ENCODE data around the gene PDE8B.

The PDE8B gene

GRCh38 chr5:77186652-77187370, 23.7 kb upstream of the PDE8B start:
- no peak for DNase-seq (ENCODE audit: low spot score)

GRCh38 chr5:77189421-77189820, 21.1 kb upstream of the PDE8B start:
- DNase-seq (ENCODE audit: low spot score): no peak

- no peak for DNase-seq (ENCODE audit: low spot score)
Observed at GRCh38 chr5:77192441-77193050, 17.9 kb upstream of the PDE8B start.

GRCh38 chr5:77194762-77195161, 15.7 kb upstream of the PDE8B start:
- no peak for DNase-seq (ENCODE audit: low spot score)

GRCh38 chr5:77197840-77198554, 12.5 kb upstream of the PDE8B start:
- no peak for DNase-seq (ENCODE audit: low spot score)

- DNase-seq (ENCODE audit: low spot score): no peak
Observed at GRCh38 chr5:77200663-77201062, 9.8 kb upstream of the PDE8B start.

GRCh38 chr5:77202145-77202544, 8.3 kb upstream of the PDE8B start:
- DNase-seq (ENCODE audit: low spot score): no peak

GRCh38 chr5:77204967-77205366, 5.5 kb upstream of the PDE8B start:
- DNase-seq (ENCODE audit: low spot score): no peak

- no peak for DNase-seq (ENCODE audit: low spot score)
Observed at GRCh38 chr5:77208507-77209163, 1.8 kb upstream of the PDE8B start.

GRCh38 chr5:77209495-77210090, 887 bp upstream of the PDE8B start:
- DNase-seq (ENCODE audit: low spot score): no peak

- peak; percentile 55 for DNase-seq (ENCODE audit: low spot score)
Observed at GRCh38 chr5:77210964-77211690, 647 bp downstream of the PDE8B start.

GRCh38 chr5:77211691-77212047, 1.2 kb downstream of the PDE8B start:
- DNase-seq (ENCODE audit: low spot score): no peak

GRCh38 chr5:77213601-77214000, 3.1 kb downstream of the PDE8B start:
- DNase-seq (ENCODE audit: low spot score): no peak

GRCh38 chr5:77214151-77214550, 3.7 kb downstream of the PDE8B start:
- DNase-seq (ENCODE audit: low spot score): no peak

- no peak for DNase-seq (ENCODE audit: low spot score)
Observed at GRCh38 chr5:77218263-77218662, 7.8 kb downstream of the PDE8B start.

- DNase-seq (ENCODE audit: low spot score): no peak
Observed at GRCh38 chr5:77221115-77221514, 10.6 kb downstream of the PDE8B start.

- no peak for DNase-seq (ENCODE audit: low spot score)
Observed at GRCh38 chr5:77222722-77223121, 12.2 kb downstream of the PDE8B start.

GRCh38 chr5:77223653-77224052, 13.2 kb downstream of the PDE8B start:
- DNase-seq (ENCODE audit: low spot score): no peak

GRCh38 chr5:77224672-77225355, 14.3 kb downstream of the PDE8B start:
- no peak for DNase-seq (ENCODE audit: low spot score)

GRCh38 chr5:77225531-77225930, 15.1 kb downstream of the PDE8B start:
- DNase-seq (ENCODE audit: low spot score): no peak

GRCh38 chr5:77229887-77230286, 19.4 kb downstream of the PDE8B start:
- DNase-seq (ENCODE audit: low spot score): no peak
